ENCODE data around the gene CACNA2D3.
"Not testable (repeated sequence)": the region's sequence is repeated elsewhere in the genome, so short reads cannot be mapped to it uniquely, and the experiment has no call there.

CACNA2D3 gene

GRCh38 chr3:54437271-54437670 is 314.9 kb downstream of the CACNA2D3 start:
- no peak for DNase-seq (ENCODE audit: low read depth)
- no peak for TF ChIP-seq CTCF (IDR thresholded peaks at IDR 0.05; ENCODE audit: control insufficient read depth, insufficient read depth, low read depth, low read length, missing control alignments)
- no peak overlapping the region for H3K4me3 ChIP-seq (ENCODE audit: control insufficient read depth, low read depth, low read length)

- no peak overlapping the region for H3K4me3 ChIP-seq (ENCODE audit: control insufficient read depth, low read depth, low read length)
- TF ChIP-seq CTCF (IDR thresholded peaks at IDR 0.05; ENCODE audit: control insufficient read depth, insufficient read depth, low read depth, low read length, missing control alignments), result no peak
- DNase-seq (ENCODE audit: low read depth), result no peak
Observed at GRCh38 chr3:54443561-54444161, 321.3 kb downstream of the CACNA2D3 start.

GRCh38 chr3:54445630-54446029 is 323.3 kb downstream of the CACNA2D3 start:
- no peak overlapping the region for H3K4me3 ChIP-seq (ENCODE audit: control insufficient read depth, low read depth, low read length)
- no peak for TF ChIP-seq CTCF (IDR thresholded peaks at IDR 0.05; ENCODE audit: control insufficient read depth, insufficient read depth, low read depth, low read length, missing control alignments)
- no peak for DNase-seq (ENCODE audit: low read depth)

GRCh38 chr3:54447427-54447826 is 325.1 kb downstream of the CACNA2D3 start:
- TF ChIP-seq CTCF (IDR thresholded peaks at IDR 0.05; ENCODE audit: control insufficient read depth, insufficient read depth, low read depth, low read length, missing control alignments), result no peak
- H3K4me3 ChIP-seq (ENCODE audit: control insufficient read depth, low read depth, low read length), result no peak overlapping the region
- no peak for DNase-seq (ENCODE audit: low read depth)

GRCh38 chr3:54454806-54455205 is 332.5 kb downstream of the CACNA2D3 start:
- H3K4me3 ChIP-seq (ENCODE audit: control insufficient read depth, low read depth, low read length), result no peak overlapping the region
- TF ChIP-seq CTCF (IDR thresholded peaks at IDR 0.05; ENCODE audit: control insufficient read depth, insufficient read depth, low read depth, low read length, missing control alignments), result no peak
- DNase-seq (ENCODE audit: low read depth), result no peak

GRCh38 chr3:54458357-54458756 is 336.0 kb downstream of the CACNA2D3 start:
- TF ChIP-seq CTCF (IDR thresholded peaks at IDR 0.05; ENCODE audit: control insufficient read depth, insufficient read depth, low read depth, low read length, missing control alignments), result no peak
- no peak overlapping the region for H3K4me3 ChIP-seq (ENCODE audit: control insufficient read depth, low read depth, low read length)
- no peak for DNase-seq (ENCODE audit: low read depth)

- DNase-seq (ENCODE audit: low read depth), result not testable (repeated sequence)
Observed at GRCh38 chr3:54464554-54464953, 342.2 kb downstream of the CACNA2D3 start.

More at GRCh38 chr3:54464554-54464953, 342.2 kb downstream of the CACNA2D3 start:
- not testable (repeated sequence) for H3K4me3 ChIP-seq (ENCODE audit: control insufficient read depth, low read depth, low read length)

Measured in AG09309 (cell line).